GM12864 (cell line): ENCODE data around the gene OS9.

Experiments
- DNase-seq: peaks from one replicate; pipeline ENCODE4 v3.0.0-alpha.2; 2011; ENCODE audit warnings: low read depth
- H3K4me3 ChIP-seq: 2 replicates; pipeline ENCODE4 v1.5.1; 2011; ENCODE audit warnings: mild to moderate bottlenecking, low read depth, low read length, control low read depth
- TF ChIP-seq, protein P1 (sequence below): IDR thresholded peaks from 2 replicates; pipeline ENCODE4 v1.5.1; 2011; ENCODE audit warnings: low read depth, mild to moderate bottlenecking, moderate library complexity, low read length, control low read depth, inconsistent platforms; ENCODE audit errors: missing control alignments

Gene OS9

DNA sequence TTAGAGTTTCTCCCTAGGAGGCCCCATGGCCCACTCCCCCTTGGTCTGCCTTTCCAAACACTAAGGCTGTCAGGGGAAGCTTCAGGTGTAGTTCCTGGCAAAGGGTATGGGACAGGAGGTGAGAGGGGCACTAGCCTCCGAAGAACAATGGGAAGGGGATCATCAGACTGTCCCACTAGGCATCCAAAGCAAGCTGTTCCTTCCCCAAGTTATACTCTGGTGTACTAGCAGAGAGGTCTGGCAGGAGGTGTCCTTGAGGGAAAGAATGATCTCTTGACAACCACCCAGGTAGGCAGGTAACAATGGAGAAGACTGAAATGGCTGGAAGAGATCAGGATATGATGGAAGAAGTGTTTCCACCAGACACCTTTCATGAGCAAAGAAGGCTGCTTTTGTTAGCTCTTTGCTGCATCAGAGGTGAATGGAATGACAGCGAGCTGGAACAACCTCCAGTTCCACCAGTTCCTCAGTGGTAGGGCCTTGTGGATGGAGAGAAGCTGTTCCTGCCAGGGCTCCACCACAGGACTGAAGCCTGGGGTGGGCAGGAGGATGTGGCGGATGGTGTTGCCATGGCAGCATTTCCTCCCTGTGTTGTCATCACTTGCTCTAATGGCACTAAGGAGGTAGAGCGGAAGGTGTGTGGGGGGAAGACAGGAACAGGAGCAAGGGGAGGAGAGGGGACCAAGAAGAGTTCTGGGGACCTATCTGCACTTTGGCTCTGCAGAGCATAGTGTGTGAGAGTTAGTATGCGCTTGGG is 46.9 kb downstream of the OS9 start:
- TF ChIP-seq, protein P1, sequence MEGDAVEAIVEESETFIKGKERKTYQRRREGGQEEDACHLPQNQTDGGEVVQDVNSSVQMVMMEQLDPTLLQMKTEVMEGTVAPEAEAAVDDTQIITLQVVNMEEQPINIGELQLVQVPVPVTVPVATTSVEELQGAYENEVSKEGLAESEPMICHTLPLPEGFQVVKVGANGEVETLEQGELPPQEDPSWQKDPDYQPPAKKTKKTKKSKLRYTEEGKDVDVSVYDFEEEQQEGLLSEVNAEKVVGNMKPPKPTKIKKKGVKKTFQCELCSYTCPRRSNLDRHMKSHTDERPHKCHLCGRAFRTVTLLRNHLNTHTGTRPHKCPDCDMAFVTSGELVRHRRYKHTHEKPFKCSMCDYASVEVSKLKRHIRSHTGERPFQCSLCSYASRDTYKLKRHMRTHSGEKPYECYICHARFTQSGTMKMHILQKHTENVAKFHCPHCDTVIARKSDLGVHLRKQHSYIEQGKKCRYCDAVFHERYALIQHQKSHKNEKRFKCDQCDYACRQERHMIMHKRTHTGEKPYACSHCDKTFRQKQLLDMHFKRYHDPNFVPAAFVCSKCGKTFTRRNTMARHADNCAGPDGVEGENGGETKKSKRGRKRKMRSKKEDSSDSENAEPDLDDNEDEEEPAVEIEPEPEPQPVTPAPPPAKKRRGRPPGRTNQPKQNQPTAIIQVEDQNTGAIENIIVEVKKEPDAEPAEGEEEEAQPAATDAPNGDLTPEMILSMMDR, result no peak
- DNase-seq, result peak; percentile 46
- peak overlapping the region; percentile 62 for H3K4me3 ChIP-seq

DNA sequence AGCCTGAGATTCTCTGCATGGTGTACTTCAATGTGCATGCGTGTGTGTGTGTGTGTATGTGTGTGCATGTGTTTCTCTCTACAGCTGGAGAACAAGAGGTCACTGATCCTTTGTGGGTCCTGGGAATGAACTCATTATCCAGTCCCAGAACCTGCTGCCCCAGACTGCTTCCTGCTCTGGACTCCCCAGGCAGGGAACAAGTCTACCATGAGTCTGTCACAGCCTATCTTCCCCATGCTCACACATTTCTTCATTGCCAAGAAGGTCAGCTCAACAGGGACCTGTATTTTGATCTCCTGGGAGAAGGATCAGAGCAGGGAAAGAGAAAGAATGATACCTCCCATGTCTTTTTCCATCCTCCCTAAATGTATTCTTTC is 47.5 kb downstream of the OS9 start:
- DNase-seq, result no peak
- TF ChIP-seq, protein P1, result no peak
- H3K4me3 ChIP-seq, result peak overlapping the region; percentile 62

DNA sequence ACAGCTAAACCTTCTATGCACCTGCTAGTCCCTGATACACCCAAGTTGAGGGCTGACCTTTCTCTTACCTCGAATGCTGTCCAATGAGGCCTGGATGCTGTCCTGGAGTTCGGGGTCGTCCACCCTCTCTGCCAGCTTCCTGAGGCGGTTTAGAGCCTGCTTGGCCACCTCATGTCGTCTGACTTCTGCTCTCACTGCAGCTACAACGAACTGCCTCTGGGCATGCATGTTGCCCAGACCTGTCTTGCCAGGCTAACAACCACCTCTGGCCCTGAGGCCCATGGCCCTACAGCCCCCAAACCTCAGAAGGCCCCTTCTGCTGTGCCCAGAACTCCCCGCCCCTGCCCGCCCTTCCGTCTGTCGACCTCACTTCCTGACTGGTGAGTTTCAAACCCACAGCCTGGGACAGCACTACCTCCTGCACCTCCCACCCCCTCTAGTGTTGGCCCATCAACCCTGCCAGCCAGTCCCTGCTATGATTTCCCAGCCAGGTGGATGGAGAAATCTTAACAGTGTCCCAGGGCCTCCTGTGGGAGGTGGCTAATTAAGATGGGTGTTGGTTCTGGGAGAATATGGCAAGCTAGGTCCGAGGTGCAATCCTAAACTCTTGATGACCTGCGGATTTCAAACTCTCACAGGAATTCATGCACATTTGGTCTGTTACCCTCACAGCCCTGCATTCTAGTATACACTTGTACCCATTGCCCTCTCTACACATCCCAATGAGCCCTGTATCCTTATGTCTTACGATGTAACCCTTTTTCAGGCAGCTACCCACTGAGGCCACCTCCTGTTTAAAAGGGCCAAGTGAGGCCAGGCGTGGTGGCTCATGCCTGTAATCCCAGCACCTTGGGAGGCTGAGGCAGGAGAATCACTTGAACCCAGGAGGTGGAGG is 48.2 kb downstream of the OS9 start:
- TF ChIP-seq, protein P1, result peak; percentile 67

DNA sequence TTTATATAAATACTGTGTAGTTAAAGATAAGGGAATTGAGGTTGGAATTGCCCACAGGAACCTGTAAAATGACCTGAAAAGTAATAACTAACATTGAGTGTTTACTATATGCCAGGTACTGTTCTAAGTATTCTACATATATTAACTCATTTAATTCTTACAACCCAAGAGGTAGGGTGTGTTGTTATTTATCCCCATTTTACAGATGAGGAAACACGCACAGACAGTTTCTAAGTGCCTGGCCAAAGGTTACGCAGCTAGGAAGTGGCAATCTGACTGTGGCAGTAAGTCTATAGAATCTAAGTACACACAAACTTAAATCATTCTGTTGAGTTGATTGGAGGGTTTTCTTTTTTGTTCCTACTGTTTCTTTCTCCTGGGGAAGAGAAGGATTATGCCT is 49.8 kb downstream of the OS9 start:
- DNase-seq, result no peak
- TF ChIP-seq, protein P1, result no peak
- H3K4me3 ChIP-seq, result peak overlapping the region; percentile 84; the same call in 1 of the 2 replicates

More for the DNA sequence above, 48.2 kb downstream of the OS9 start:
- DNase-seq, result peak; percentile 55
- H3K4me3 ChIP-seq, result peak overlapping the region; percentile 62

DNA sequence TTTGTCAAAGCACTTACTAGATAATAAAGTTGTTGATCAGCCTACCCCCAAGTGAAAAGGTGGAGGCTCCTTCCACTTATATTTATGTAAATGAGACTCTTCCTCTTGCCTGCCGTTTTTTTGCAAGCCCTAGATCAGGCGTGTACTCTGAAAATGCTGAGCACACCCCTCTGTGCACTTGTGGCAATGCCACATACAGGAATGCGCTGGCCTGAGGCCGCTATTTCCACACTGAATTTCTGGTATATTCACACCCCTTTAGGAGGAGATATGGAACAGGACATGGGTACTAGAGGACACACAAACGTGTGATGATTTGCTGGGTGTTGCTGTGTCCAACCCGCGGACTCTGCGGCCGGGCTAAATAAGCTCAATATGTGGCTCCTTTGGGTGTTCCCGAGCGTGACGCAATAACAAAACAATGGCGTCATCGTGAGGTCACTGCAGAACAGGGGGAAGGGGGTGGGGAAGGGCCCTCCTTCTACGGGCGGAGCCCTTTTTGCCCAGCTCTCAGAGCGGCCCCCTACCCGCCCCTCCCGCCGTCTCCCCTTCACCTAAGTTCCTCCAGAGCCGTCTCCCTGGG is 50.4 kb downstream of the OS9 start:
- DNase-seq, result no peak
- peak overlapping the region; percentile 84 for H3K4me3 ChIP-seq
- TF ChIP-seq, protein P1, result no peak

DNA sequence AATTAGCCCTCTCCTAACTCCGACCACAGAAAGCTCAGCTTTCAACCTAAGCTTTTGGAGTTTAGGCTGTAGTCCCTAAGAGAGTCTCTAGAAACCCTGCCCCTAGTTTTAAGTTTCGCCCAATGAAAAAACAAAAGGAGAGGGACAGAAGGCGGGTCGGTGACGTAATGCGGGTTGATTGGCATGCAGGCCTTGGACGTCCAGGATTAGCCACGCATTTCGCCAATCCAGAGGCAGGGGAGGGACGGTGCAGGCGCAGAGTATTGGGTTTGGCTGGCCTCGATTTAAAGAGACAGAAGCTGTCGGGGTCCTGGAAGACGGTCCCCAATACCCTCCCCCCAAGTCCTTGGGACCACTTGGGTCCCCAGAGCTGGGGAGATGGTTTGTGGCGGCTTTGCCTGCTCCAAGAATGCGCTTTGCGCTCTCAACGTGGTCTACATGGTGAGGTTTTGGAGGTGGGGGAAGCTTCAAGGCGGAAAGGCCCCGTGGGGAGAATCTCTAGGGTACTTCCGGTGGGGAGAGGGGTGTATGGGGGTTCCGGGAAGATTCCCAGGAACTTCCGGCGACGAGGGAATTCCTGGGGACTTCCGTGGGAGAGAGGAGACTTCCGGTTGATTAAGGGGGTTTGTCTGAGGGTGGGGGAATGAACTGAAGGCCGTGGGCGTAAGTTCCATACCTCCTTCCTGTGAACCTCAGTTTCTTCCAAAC is 51.0 kb downstream of the OS9 start, which contains the start of gene TSPAN31:
Gene TSPAN31, plus strand, starts transcription at position 263 of the 708 bp plus-strand sequence. Its CDS starts 116 bp downstream, at position 379.
- TF ChIP-seq, protein P1, result no peak
- H3K4me3 ChIP-seq, result peak within 1 kb of the TSS; percentile 84
- DNase-seq, result peak; percentile 97
